K562 (cell line): ENCODE data around the gene GIMAP7. TPM values are rescaled to one million over a fixed set of nuclear protein-coding genes. Genes with fewer than 3 reads are reported as not detected.

Source experiments
- HMG20A ChIP-seq: fragments of 450-650 bp; formaldehyde crosslinking; conservative IDR thresholded peaks from 2 replicates; pipeline ENCODE4 v1.4.0; 2020; ENCODE audit warnings: mild to moderate bottlenecking, mixed read lengths
- HNRNPH1 ChIP-seq: fragments of 200-400 bp; formaldehyde crosslinking; optimal IDR thresholded peaks from 2 replicates; pipeline ENCODE3; 2017; ENCODE audit warnings: low read depth, mild to moderate bottlenecking, low read length, moderate library complexity
- NFE2L1 ChIP-seq: fragments of 450-650 bp; IDR thresholded peaks from 2 replicates; pipeline ENCODE4 v1.6.1; 2016; ENCODE audit warnings: missing genetic modification characterization, low read depth, mild to moderate bottlenecking, missing compliant biosample characterization, moderate library complexity, borderline replicate concordance
- PTBP1 ChIP-seq: fragments of 200-400 bp; formaldehyde crosslinking; IDR thresholded peaks from 2 replicates; pipeline ENCODE4 v1.6.1; 2017; ENCODE audit warnings: low read depth, low read length
- PTRF ChIP-seq: fragments of 450-650 bp; IDR thresholded peaks from 2 replicates; pipeline ENCODE4 v1.6.1; 2016; ENCODE audit warnings: mild to moderate bottlenecking, missing genetic modification characterization, missing compliant biosample characterization
- RHOXF2B ChIP-seq: fragments of 250-450 bp; sonication (Bioruptor Pico); conservative IDR thresholded peaks from 2 replicates; pipeline ENCODE4 v1.5.1; 2021
- TCF3 ChIP-seq: sonication (generic); formaldehyde crosslinking; IDR thresholded peaks from 2 replicates; pipeline ENCODE4 v1.4.0; 2020; ENCODE audit warnings: mild to moderate bottlenecking, missing genetic modification reagents
- ZBTB1 ChIP-seq: sonication (generic); formaldehyde crosslinking; IDR thresholded peaks from 2 replicates; pipeline ENCODE4 v1.8.1; 2023; ENCODE audit warnings: missing genetic modification reagents, low read depth, mild to moderate bottlenecking, borderline replicate concordance
- ZNF551 ChIP-seq: fragments of 250-450 bp; sonication (Bioruptor Pico); IDR thresholded peaks from 2 replicates; pipeline ENCODE4 v1.5.0; 2021; ENCODE audit warnings: mild to moderate bottlenecking, moderate library complexity
- polyA plus RNA-seq, 8 experiments: library from polyadenylated mRNA; depleted of rRNA in 4 of 8; stranded (reverse) in 5 of 8; unstranded in 3 of 8; fragments of >200 nt; fragmentation: Nextera tagmentation in 2 of 8; fragmentation: Illumina TruSeq in 1 of 8; extraction: Ambion mirVana in 2 of 8; extraction: Trizol in 1 of 8; gene quantifications; 2 replicates each; pipeline versions ENCODE4 v1.2.1 to v1.2.3, GENCODE V29; 2011 to 2014; ENCODE audit warnings: inconsistent platforms in 1 of 8, missing spikeins in 1 of 8
- total RNA-seq, 7 experiments: library from RNA; depleted of rRNA in 6 of 7; stranded (reverse); fragments of >200 nt in 6 of 7; fragmentation: Illumina TruSeq in 2 of 7; extraction: Trizol in 2 of 7; gene quantifications; 2 replicates each; pipeline versions ENCODE4 v1.2.1 to v1.2.3, GENCODE V29; 2011 to 2021; ENCODE audit warnings: low replicate concordance in 1 of 7
- TF ChIP-seq, protein P1 (sequence below): fragments of 450-650 bp; IDR thresholded peaks from 2 replicates; pipeline ENCODE4 v1.6.1; 2016; ENCODE audit warnings: mild to moderate bottlenecking, moderate library complexity
- TF ChIP-seq, protein P2 (sequence below), 2 experiments: fragments of 450-650 bp; conservative IDR thresholded peaks; 2 replicates each; pipeline ENCODE4 v1.6.1; 2017; ENCODE audit warnings: mild to moderate bottlenecking in 2 of 2, moderate library complexity in 2 of 2

Gene GIMAP7
- total and polyA plus RNA-seq, 9 of the 15 experiments (the other 6 are each of a cell fraction or from before 2014, with no cell fraction given): 0.42 TPM; not detected in 8

- TF ChIP-seq, protein P1, sequence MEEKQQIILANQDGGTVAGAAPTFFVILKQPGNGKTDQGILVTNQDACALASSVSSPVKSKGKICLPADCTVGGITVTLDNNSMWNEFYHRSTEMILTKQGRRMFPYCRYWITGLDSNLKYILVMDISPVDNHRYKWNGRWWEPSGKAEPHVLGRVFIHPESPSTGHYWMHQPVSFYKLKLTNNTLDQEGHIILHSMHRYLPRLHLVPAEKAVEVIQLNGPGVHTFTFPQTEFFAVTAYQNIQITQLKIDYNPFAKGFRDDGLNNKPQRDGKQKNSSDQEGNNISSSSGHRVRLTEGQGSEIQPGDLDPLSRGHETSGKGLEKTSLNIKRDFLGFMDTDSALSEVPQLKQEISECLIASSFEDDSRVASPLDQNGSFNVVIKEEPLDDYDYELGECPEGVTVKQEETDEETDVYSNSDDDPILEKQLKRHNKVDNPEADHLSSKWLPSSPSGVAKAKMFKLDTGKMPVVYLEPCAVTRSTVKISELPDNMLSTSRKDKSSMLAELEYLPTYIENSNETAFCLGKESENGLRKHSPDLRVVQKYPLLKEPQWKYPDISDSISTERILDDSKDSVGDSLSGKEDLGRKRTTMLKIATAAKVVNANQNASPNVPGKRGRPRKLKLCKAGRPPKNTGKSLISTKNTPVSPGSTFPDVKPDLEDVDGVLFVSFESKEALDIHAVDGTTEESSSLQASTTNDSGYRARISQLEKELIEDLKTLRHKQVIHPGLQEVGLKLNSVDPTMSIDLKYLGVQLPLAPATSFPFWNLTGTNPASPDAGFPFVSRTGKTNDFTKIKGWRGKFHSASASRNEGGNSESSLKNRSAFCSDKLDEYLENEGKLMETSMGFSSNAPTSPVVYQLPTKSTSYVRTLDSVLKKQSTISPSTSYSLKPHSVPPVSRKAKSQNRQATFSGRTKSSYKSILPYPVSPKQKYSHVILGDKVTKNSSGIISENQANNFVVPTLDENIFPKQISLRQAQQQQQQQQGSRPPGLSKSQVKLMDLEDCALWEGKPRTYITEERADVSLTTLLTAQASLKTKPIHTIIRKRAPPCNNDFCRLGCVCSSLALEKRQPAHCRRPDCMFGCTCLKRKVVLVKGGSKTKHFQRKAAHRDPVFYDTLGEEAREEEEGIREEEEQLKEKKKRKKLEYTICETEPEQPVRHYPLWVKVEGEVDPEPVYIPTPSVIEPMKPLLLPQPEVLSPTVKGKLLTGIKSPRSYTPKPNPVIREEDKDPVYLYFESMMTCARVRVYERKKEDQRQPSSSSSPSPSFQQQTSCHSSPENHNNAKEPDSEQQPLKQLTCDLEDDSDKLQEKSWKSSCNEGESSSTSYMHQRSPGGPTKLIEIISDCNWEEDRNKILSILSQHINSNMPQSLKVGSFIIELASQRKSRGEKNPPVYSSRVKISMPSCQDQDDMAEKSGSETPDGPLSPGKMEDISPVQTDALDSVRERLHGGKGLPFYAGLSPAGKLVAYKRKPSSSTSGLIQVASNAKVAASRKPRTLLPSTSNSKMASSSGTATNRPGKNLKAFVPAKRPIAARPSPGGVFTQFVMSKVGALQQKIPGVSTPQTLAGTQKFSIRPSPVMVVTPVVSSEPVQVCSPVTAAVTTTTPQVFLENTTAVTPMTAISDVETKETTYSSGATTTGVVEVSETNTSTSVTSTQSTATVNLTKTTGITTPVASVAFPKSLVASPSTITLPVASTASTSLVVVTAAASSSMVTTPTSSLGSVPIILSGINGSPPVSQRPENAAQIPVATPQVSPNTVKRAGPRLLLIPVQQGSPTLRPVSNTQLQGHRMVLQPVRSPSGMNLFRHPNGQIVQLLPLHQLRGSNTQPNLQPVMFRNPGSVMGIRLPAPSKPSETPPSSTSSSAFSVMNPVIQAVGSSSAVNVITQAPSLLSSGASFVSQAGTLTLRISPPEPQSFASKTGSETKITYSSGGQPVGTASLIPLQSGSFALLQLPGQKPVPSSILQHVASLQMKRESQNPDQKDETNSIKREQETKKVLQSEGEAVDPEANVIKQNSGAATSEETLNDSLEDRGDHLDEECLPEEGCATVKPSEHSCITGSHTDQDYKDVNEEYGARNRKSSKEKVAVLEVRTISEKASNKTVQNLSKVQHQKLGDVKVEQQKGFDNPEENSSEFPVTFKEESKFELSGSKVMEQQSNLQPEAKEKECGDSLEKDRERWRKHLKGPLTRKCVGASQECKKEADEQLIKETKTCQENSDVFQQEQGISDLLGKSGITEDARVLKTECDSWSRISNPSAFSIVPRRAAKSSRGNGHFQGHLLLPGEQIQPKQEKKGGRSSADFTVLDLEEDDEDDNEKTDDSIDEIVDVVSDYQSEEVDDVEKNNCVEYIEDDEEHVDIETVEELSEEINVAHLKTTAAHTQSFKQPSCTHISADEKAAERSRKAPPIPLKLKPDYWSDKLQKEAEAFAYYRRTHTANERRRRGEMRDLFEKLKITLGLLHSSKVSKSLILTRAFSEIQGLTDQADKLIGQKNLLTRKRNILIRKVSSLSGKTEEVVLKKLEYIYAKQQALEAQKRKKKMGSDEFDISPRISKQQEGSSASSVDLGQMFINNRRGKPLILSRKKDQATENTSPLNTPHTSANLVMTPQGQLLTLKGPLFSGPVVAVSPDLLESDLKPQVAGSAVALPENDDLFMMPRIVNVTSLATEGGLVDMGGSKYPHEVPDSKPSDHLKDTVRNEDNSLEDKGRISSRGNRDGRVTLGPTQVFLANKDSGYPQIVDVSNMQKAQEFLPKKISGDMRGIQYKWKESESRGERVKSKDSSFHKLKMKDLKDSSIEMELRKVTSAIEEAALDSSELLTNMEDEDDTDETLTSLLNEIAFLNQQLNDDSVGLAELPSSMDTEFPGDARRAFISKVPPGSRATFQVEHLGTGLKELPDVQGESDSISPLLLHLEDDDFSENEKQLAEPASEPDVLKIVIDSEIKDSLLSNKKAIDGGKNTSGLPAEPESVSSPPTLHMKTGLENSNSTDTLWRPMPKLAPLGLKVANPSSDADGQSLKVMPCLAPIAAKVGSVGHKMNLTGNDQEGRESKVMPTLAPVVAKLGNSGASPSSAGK: no peak
- TF ChIP-seq TCF3 (CRISPR knock-in tag) (no peak), ZNF551 (no peak), ZBTB1 (CRISPR knock-in tag) (no peak), HMG20A (CRISPR knock-in tag) (no peak), HNRNPH1 (no peak), PTRF (tag) (no peak), RHOXF2B (CRISPR knock-in tag) (no peak), PTBP1 (no peak), NFE2L1 (tag) (no peak)
- TF ChIP-seq, protein P2, sequence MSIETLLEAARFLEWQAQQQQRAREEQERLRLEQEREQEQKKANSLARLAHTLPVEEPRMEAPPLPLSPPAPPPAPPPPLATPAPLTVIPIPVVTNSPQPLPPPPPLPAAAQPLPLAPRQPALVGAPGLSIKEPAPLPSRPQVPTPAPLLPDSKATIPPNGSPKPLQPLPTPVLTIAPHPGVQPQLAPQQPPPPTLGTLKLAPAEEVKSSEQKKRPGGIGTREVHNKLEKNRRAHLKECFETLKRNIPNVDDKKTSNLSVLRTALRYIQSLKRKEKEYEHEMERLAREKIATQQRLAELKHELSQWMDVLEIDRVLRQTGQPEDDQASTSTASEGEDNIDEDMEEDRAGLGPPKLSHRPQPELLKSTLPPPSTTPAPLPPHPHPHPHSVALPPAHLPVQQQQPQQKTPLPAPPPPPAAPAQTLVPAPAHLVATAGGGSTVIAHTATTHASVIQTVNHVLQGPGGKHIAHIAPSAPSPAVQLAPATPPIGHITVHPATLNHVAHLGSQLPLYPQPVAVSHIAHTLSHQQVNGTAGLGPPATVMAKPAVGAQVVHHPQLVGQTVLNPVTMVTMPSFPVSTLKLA (conservative IDR thresholded peaks at IDR 0.05): no peak
These were observed 53.2 kb downstream of the GIMAP7 start (continued) for GRCh38 chr7:150567871-150568301.
